SHP77 treated with DMSO at 0.1 percent for 48 hours (cell line): ENCODE measurements around the gene APMAP.
"Not testable (repeated sequence)": the region's sequence is repeated elsewhere in the genome, so short reads cannot be mapped to it uniquely, and the experiment has no call there.

Experiments used
- DNase-seq: peaks from one replicate; lab custom pipeline; 2025; lab: John Stamatoyannopoulos, UW

The APMAP gene

GRCh38 chr20:24930724-24931688 lies 61.5 kb downstream of the APMAP start:
- DNase-seq = peak; percentile 7

DNA sequence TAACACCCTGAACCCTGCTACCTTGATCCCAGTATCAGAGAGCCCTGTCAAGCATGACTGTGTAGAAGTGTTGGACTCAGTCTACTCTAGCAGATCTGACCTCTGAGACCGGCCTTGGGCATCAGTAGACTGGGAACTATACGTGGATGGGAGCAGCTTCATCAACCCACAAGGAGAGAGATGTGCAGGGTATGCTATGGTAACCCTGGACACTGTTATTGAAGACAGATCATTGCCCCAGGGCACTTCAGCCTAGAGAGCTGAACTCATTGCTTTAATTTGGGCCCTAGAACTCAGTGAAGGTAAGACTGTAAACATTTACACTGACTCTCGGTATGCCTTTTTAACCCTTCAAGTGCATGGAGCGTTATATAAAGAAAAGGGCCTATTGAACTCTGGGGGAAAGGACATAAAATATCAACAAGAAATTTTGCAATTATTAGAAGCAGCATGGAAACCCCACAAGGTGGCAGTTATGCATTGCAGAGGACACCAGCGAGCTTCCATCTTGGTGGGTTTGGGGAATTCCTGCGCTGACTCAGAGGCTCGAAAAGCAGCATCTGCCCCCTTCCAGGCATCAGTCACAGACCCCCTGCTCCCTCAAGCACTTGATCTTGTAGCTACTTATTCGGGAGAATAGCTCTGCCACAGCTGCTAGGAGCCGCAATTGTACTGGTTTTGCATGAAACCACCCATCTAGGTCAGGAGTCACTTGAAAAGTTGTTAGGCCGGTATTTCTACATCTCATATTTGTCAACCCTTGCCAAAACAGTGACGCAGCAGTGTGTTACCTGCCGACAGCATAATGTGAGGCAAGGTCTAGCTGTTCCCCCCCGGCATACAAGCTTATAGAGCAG lies 62.5 kb downstream of the APMAP start:
- DNase-seq = not testable (repeated sequence)

GRCh38 chr20:24929259-24929658 lies 63.3 kb downstream of the APMAP start:
- DNase-seq = not testable (repeated sequence)

GRCh38 chr20:24920706-24921105 lies 71.8 kb downstream of the APMAP start:
- not testable (repeated sequence) for DNase-seq

DNA sequence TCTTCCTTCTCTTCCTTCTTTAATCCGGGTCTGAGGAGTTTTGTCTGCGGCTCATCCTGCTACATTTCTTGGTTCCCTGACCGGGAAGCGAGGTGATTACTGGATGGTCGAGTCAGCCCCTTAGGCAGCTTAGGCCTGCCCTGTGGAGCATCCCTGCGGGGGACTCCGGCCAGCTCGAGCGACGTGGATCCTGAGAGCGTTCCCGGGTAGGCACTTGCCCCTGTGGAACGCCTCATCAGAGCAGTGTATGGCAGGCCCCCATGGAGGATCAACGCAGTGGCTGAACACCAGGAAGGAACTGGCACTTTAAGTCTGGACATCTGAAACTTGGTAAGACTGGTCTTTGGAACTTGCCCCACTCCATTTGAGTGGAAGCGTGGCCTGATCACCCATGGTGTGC lies 72.9 kb downstream of the APMAP start:
- DNase-seq = not testable (repeated sequence)

DNA sequence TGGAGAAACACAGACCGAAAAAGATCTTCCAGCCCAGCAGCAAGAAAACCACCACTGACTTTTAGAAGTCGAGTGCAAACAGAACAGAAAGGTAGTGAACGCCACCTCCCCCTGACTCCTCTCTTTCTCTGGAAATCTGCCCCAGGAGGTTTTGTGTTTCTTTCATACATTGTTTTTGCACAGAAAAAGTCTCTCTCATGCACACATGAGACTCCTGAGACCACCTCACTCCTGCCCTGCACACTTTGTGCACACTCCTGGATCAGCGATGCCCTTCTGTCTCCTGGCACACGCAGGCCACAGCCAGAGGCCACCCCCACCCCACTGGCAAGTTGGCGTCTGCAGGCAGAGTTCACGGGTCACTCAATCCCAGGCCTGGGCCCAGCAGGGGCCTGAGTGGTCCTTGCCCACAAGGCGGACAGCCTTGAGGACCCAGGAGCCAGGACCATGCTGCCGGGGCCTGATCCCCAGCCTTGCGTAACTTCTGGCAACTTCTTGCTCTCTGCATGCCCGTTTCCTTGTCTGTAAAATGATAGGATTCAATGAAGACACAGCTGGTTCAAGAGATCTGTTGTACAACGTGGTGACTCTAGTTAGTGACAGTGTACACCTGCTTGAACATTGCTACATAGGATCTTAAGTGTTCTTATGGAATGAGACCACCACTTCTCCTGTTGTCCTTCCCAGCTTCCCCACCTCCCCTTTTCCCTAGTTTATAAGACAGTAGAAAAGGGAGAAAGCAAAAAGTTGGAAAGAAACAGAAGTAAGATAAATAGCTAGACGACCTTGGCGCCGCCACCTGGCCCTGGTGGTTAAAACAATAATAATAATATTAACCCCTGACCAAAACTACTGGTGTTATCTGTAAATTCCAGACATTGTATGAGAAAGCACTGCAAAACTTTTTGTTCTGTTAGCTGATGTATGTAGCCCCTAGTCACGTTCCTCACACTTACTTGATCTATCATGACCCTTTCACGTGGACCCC lies 73.7 kb downstream of the APMAP start:
- DNase-seq = no peak

GRCh38 chr20:24917797-24918578 lies 74.6 kb downstream of the APMAP start:
- peak; percentile 10 for DNase-seq

- no peak for DNase-seq
Observed at GRCh38 chr20:24917056-24917455, 75.5 kb downstream of the APMAP start.

DNA sequence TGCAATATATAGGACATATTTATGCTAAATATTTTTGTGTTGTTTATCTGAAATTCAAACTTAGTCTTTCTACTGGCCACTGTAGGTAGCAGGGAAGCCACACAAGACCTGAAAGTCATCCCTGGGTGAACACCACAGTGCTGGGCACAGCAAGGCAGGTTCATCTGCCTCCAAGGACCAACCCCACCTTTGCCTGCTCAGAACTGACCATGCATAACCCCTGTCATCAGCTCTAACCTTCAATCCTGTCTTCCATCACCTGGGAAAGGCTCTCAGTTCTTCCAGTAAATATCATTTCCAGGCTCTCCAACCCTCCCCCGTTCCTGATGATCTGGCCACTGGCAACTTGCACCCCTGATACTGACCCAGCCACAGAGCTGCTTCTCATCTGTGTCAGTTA lies 76.1 kb downstream of the APMAP start:
- no peak for DNase-seq

DNA sequence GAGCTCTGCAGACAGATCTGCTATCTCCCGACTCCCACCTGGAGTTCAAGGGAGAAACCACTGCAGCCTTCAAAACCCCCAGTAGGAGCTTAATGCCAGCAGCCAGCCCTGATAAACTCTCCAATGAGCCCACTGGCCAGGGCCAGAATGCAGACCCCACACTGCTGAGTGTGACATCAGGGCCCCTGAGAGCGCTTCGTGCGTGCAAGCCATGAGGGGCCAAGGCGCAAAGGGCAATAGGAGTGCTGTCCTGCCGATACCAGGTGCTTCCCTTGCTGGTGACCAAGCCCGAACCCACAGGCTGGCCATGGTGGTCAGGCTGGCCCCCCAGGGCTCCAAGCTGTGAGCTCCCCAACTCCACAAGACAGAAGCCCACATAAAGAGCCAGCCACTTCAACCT lies 76.7 kb downstream of the APMAP start:
- DNase-seq = no peak

DNA sequence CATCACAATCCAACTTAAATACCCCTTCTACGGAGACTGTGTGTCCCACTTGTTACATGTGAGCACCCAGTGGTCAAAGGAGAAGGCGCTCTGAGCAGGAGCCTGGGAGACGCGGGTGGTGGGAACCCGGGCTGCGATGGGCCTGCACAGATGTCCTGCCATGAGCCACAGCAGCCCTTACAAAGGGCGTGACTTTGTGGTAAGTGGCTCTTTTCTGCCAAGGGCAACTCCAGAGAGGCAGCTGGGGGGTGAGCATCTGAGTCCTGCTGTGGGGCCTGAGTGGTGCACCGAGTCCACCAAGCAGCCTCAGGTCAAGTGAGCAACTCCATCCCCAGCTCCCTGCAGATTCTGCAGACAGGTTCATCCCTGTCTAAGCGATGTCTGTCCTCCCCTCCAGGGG lies 77.1 kb downstream of the APMAP start:
- no peak for DNase-seq

- DNase-seq = no peak
Observed at GRCh38 chr20:24914388-24915241, 77.9 kb downstream of the APMAP start.

- no peak for DNase-seq
Observed at GRCh38 chr20:24913076-24913628, 79.4 kb downstream of the APMAP start.
